K562 (cell line): Measurements from ENCODE around the gene SLX9. TPM values are rescaled to one million over a fixed set of nuclear protein-coding genes. Genes with fewer than 3 reads are reported as not detected.
A peak's percentile ranks its signal among the peaks of the same experiment; 100 is the strongest.

Experiments used
- ATAC-seq: fragments of 200-7000 bp; cut with Tn5 transposase; 3 replicates; pipeline ENCODE4 v1.9.1; 2020; ENCODE audit warnings: moderate library complexity
- BruUV-seq: library from RNA; stranded (reverse); fragments of 400-500 nt; replicated peaks from 2 replicates; lab custom pipeline; 2021; lab: Mats Ljungman, UMichigan
- CTCF ChIA-PET: fragments of 300-600 bp; formaldehyde crosslinking; extraction: SDS; loops from one replicate; lab custom pipeline; 2021; ENCODE audit warnings: low intra/inter-chr PET ratio; lab: Yijun Ruan, JAX
- POLR2A ChIA-PET: fragments of 300-600, 350-650 bp; sonication (Branson Sonifier 250); formaldehyde crosslinking; extraction: SDS; loops from one replicate; lab custom pipeline; 2021; ENCODE audit warnings: antibody characterized with exemption, inconsistent platforms; lab: Yijun Ruan, JAX
- DNase-seq, 4 experiments: peaks; one replicate each; pipeline versions ENCODE4 v3.0.0 to v3.0.0-alpha.2; 2011 to 2018; ENCODE audit warnings: low spot score in 3 of 4, mixed read lengths in 3 of 4; ENCODE audit errors: extremely low read depth in 1 of 4
- FAIRE-seq: peaks from 2 replicates; lab custom pipeline; 2011; peaks lifted over from hg19 to GRCh38; lab: Jason Lieb, UNC
- H2AFZ ChIP-seq: 2 replicates; pipeline ENCODE4 v1.6.0; 2011; ENCODE audit warnings: low read depth, low read length, control low read depth, inconsistent platforms
- H3K27ac ChIP-seq: fragments of 200-600 bp; 3 replicates; pipeline ENCODE4 v1.8.0; 2011; ENCODE audit warnings: low read depth, mild to moderate bottlenecking, control low read depth, inconsistent platforms, low read length, moderate library complexity, mixed read lengths; ENCODE audit errors: extremely low read depth
- H3K27me3 ChIP-seq, 2 experiments: fragments of 300-600 bp in 1 of 2; 2 replicates in 1 of 2; 3 replicates in 1 of 2; pipeline versions ENCODE4 v1.6.0 to v1.8.0; 2011; ENCODE audit warnings: inconsistent platforms in 2 of 2, low read length in 2 of 2, mild to moderate bottlenecking in 1 of 2, mixed read lengths in 1 of 2, moderate library complexity in 1 of 2; ENCODE audit not compliant: control insufficient read depth in 2 of 2, insufficient read depth in 2 of 2
- H3K36me3 ChIP-seq: fragments of 300-600 bp; 3 replicates; pipeline ENCODE4 v1.8.0; 2011; ENCODE audit warnings: mild to moderate bottlenecking, low read length, inconsistent platforms; ENCODE audit not compliant: control insufficient read depth, insufficient read depth
- H3K4me1 ChIP-seq, 2 experiments: fragments of 200-600 bp in 1 of 2; replicated peaks in 1 of 2; 2 replicates in 1 of 2; 3 replicates in 1 of 2; pipeline versions ENCODE4 v1.5.1 to v1.8.0; 2011; ENCODE audit warnings: inconsistent platforms in 2 of 2, low read length in 2 of 2, mild to moderate bottlenecking in 1 of 2, mixed read lengths in 1 of 2, moderate library complexity in 1 of 2; ENCODE audit not compliant: control insufficient read depth in 2 of 2, insufficient read depth in 2 of 2
- H3K4me2 ChIP-seq: 2 replicates; pipeline ENCODE4 v1.6.1; 2011; ENCODE audit warnings: low read length, control low read depth, inconsistent platforms, mixed read lengths; ENCODE audit not compliant: insufficient read depth
- H3K4me3 ChIP-seq: fragments of 200-600 bp; sonication (generic), shearing (Covaris generic); 2 replicates; pipeline ENCODE4 v1.5.1; 2016; ENCODE audit warnings: control low read depth, inconsistent platforms
- H3K79me2 ChIP-seq: fragments of 200-600 bp; 3 replicates; pipeline ENCODE4 v1.8.0; 2011; ENCODE audit warnings: low read length, inconsistent platforms; ENCODE audit not compliant: control insufficient read depth, insufficient read depth
- H3K9ac ChIP-seq, 2 experiments: 2 replicates each; pipeline versions ENCODE4 v1.6.0 to v1.6.1; 2011; ENCODE audit warnings: low read depth in 2 of 2, low read length in 2 of 2, control low read depth in 1 of 2, inconsistent platforms in 1 of 2, mild to moderate bottlenecking in 1 of 2, mixed read lengths in 1 of 2; ENCODE audit not compliant: insufficient read depth in 1 of 2
- H3K9me1 ChIP-seq: one replicate; pipeline ENCODE4 v1.6.0; 2011; ENCODE audit warnings: inconsistent platforms, mild to moderate bottlenecking, low read length, moderate library complexity; ENCODE audit not compliant: control insufficient read depth, insufficient read depth
- H3K9me3 ChIP-seq: replicated peaks from 2 replicates; pipeline ENCODE4 v1.5.1; 2011; ENCODE audit warnings: low read depth, low read length, inconsistent platforms; ENCODE audit not compliant: control insufficient read depth, insufficient read depth
- H4K20me1 ChIP-seq: replicated peaks from 2 replicates; pipeline ENCODE4 v1.6.1; 2011; ENCODE audit warnings: low read length, inconsistent platforms, mixed read lengths; ENCODE audit not compliant: control insufficient read depth, insufficient read depth
- BRD9 ChIP-seq: fragments of 450-650 bp; IDR thresholded peaks from 2 replicates; pipeline ENCODE4 v1.6.1; 2018; ENCODE audit warnings: low read depth; ENCODE audit not compliant: partially characterized antibody
- CBX1 ChIP-seq: sonication (generic); IDR thresholded peaks from 2 replicates; pipeline ENCODE4 v1.6.1; 2016; ENCODE audit warnings: antibody characterized with exemption, low read depth, mild to moderate bottlenecking
- FOSL1 ChIP-seq: fragments of 200-800 bp; sonication (Bioruptor generic); conservative IDR thresholded peaks from 2 replicates; pipeline ENCODE4 v1.6.1; 2016; ENCODE audit warnings: missing genetic modification characterization, missing compliant biosample characterization
- POLR2G ChIP-seq: fragments of 200-400 bp; formaldehyde crosslinking; IDR thresholded peaks from 2 replicates; pipeline ENCODE4 v1.6.1; 2017; ENCODE audit warnings: low read depth, mild to moderate bottlenecking, antibody characterized with exemption, low read length, moderate library complexity
- ZNF766 ChIP-seq: fragments of 200-800 bp; sonication (Bioruptor generic); conservative IDR thresholded peaks from 2 replicates; pipeline ENCODE4 v1.6.1; 2016; ENCODE audit warnings: missing genetic modification characterization, missing compliant biosample characterization
- WGBS: fragments of 100-300 bp; shearing (Covaris generic); methylation state at CpG from one replicate; pipeline ENCODE4 v1.1.6; 2016; ENCODE audit warnings: low coverage, mixed read lengths; ENCODE audit not compliant: insufficient coverage; ENCODE audit errors: missing lambda C conversion rate; 5-methylcytosine and 5-hydroxymethylcytosine counted together
- in situ Hi-C: fragments of 300-500 bp; cut with MboI; formaldehyde crosslinking; loops from 4 replicates; pipeline ENCODE4 v1.15.0; 2018; ENCODE audit warnings: inconsistent platforms, mixed read lengths
- intact Hi-C: fragments of 100-400 bp; cut with micrococcal nuclease; formaldehyde crosslinking; loops from 2 replicates; pipeline ENCODE4 v1.14.2; 2022
- polyA plus RNA-seq, 8 experiments: library from polyadenylated mRNA; depleted of rRNA in 4 of 8; stranded (reverse) in 5 of 8; unstranded in 3 of 8; fragments of >200 nt; fragmentation: Nextera tagmentation in 2 of 8; fragmentation: Illumina TruSeq in 1 of 8; extraction: Ambion mirVana in 2 of 8; extraction: Trizol in 1 of 8; gene quantifications; 2 replicates each; pipeline versions ENCODE4 v1.2.1 to v1.2.3, GENCODE V29; 2011 to 2014; ENCODE audit warnings: inconsistent platforms in 1 of 8, missing spikeins in 1 of 8
- total RNA-seq, 7 experiments: library from RNA; depleted of rRNA in 6 of 7; stranded (reverse); fragments of >200 nt in 6 of 7; fragmentation: Illumina TruSeq in 2 of 7; extraction: Trizol in 2 of 7; gene quantifications; 2 replicates each; pipeline versions ENCODE4 v1.2.1 to v1.2.3, GENCODE V29; 2011 to 2021; ENCODE audit warnings: low replicate concordance in 1 of 7
- TF ChIP-seq, protein P1 (sequence below): fragments of 250-450 bp; sonication (Bioruptor Pico); IDR thresholded peaks from 2 replicates; pipeline ENCODE4 v1.5.0; 2021; ENCODE audit warnings: mild to moderate bottlenecking, borderline replicate concordance
- TF ChIP-seq, protein P2 (sequence below), 2 experiments: fragments of 250-450 bp in 1 of 2; fragments of 450-650 bp in 1 of 2; sonication (Bioruptor Pico) in 1 of 2; IDR thresholded peaks; 2 replicates each; pipeline versions ENCODE4 v1.6.1 to v1.8.0; 2016 to 2021; ENCODE audit warnings: mild to moderate bottlenecking in 2 of 2, moderate library complexity in 2 of 2, missing compliant biosample characterization in 1 of 2, missing genetic modification characterization in 1 of 2
- TF ChIP-seq, protein P3 (sequence below), 3 experiments: IDR thresholded peaks in 2 of 3; conservative IDR thresholded peaks in 1 of 3; 2 replicates each; pipeline ENCODE4 v1.5.1; 2011 to 2012; ENCODE audit warnings: low read length in 3 of 3, mild to moderate bottlenecking in 3 of 3, control low read depth in 2 of 3, improper control_type of control experiment in 1 of 3, inconsistent platforms in 1 of 3, low read depth in 1 of 3, mixed read lengths in 1 of 3, moderate library complexity in 1 of 3; ENCODE audit not compliant: insufficient read depth in 2 of 3
- TF ChIP-seq, protein P4 (sequence below), 2 experiments: fragments of 150-350 bp in 1 of 2; IDR thresholded peaks; 2 replicates each; pipeline ENCODE4 v1.6.1; 2012 to 2016; ENCODE audit warnings: low read depth in 2 of 2, low read length in 2 of 2, mild to moderate bottlenecking in 1 of 2, moderate library complexity in 1 of 2

The SLX9 gene
- total and polyA plus RNA-seq, 9 of the 15 experiments (the other 6 are each of a cell fraction or from before 2014, with no cell fraction given): 1.2 to 75.5 (median 16.5) TPM

- TF ChIP-seq, protein P1, sequence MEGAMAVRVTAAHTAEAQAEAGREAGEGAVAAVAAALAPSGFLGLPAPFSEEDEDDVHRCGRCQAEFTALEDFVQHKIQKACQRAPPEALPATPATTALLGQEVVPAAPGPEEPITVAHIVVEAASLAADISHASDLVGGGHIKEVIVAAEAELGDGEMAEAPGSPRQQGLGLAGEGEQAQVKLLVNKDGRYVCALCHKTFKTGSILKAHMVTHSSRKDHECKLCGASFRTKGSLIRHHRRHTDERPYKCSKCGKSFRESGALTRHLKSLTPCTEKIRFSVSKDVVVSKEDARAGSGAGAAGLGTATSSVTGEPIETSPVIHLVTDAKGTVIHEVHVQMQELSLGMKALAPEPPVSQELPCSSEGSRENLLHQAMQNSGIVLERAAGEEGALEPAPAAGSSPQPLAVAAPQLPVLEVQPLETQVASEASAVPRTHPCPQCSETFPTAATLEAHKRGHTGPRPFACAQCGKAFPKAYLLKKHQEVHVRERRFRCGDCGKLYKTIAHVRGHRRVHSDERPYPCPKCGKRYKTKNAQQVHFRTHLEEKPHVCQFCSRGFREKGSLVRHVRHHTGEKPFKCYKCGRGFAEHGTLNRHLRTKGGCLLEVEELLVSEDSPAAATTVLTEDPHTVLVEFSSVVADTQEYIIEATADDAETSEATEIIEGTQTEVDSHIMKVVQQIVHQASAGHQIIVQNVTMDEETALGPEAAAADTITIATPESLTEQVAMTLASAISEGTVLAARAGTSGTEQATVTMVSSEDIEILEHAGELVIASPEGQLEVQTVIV (CRISPR knock-in tag): no peak
- TF ChIP-seq FOSL1: no peak
- TF ChIP-seq, protein P2, sequence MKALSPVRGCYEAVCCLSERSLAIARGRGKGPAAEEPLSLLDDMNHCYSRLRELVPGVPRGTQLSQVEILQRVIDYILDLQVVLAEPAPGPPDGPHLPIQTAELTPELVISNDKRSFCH (CRISPR knock-in tag; IDR thresholded peaks at IDR 0.05): no peak
- TF ChIP-seq, protein P2 (tag; IDR thresholded peaks at IDR 0.05): no peak
- TF ChIP-seq ZNF766: no peak
- TF ChIP-seq CBX1: no peak
- TF ChIP-seq BRD9: no peak
Measured at GRCh38 chr21:44971672-44971995, 31.8 kb downstream of the SLX9 start (continued).

DNA sequence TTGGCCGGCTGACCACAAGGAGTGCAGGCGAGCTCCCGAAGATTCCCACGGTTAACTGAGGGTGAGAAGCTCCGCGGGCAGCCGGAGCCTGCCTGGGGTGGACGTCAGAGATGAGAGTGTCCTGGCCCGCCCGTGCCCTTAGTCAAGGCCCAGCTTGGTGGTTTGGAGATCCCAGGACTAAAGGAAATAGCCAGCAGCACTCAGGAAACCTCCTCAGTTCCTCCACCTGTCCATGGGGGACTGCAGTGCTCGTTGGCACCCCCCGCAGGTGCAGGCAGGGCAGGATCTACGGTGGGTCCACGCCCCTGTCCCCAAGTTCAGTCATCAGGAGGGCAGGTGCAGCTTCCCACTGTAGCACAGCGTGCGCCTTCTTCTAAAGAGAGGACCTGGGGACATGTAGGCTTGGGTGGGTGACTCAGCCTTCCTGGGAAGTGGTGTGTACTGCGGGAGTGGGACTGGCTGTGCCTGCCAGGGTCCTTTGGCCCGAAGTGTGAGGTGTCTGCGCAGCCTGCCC, 32.5 kb downstream of the SLX9 start:
- FAIRE-seq (no peak), ATAC-seq (peak; percentile 58)
- peaks cover 91% of the 10 kb centered on the region; the same call in 2 of the 3 replicates for H3K36me3 ChIP-seq
- CTCF ChIA-PET: no interaction called here
- no peaks in the 10 kb centered on the region for H3K27me3 ChIP-seq
- no peaks in the 10 kb centered on the region for H3K9me1 ChIP-seq
- H3K27ac ChIP-seq: no peak overlapping the region; the same call in 2 of the 3 replicates
- BruUV-seq: no TSS peak
- TF ChIP-seq, protein P3, sequence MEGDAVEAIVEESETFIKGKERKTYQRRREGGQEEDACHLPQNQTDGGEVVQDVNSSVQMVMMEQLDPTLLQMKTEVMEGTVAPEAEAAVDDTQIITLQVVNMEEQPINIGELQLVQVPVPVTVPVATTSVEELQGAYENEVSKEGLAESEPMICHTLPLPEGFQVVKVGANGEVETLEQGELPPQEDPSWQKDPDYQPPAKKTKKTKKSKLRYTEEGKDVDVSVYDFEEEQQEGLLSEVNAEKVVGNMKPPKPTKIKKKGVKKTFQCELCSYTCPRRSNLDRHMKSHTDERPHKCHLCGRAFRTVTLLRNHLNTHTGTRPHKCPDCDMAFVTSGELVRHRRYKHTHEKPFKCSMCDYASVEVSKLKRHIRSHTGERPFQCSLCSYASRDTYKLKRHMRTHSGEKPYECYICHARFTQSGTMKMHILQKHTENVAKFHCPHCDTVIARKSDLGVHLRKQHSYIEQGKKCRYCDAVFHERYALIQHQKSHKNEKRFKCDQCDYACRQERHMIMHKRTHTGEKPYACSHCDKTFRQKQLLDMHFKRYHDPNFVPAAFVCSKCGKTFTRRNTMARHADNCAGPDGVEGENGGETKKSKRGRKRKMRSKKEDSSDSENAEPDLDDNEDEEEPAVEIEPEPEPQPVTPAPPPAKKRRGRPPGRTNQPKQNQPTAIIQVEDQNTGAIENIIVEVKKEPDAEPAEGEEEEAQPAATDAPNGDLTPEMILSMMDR (IDR thresholded peaks at IDR 0.05 in 2 of 3, conservative IDR thresholded peaks at IDR 0.05 in 1 of 3; ENCODE audit: insufficient read depth in 2 of 3, low read depth in 1 of 3, low read length in 3 of 3): peak in 2 of 3 experiments; percentile 18 to 39; a peak in 2 of 6 replicates
- TF ChIP-seq POLR2G: 0 out of 2 replicates have a peak, but pooled peaks have one; percentile 19
- TF ChIP-seq, protein P4, sequence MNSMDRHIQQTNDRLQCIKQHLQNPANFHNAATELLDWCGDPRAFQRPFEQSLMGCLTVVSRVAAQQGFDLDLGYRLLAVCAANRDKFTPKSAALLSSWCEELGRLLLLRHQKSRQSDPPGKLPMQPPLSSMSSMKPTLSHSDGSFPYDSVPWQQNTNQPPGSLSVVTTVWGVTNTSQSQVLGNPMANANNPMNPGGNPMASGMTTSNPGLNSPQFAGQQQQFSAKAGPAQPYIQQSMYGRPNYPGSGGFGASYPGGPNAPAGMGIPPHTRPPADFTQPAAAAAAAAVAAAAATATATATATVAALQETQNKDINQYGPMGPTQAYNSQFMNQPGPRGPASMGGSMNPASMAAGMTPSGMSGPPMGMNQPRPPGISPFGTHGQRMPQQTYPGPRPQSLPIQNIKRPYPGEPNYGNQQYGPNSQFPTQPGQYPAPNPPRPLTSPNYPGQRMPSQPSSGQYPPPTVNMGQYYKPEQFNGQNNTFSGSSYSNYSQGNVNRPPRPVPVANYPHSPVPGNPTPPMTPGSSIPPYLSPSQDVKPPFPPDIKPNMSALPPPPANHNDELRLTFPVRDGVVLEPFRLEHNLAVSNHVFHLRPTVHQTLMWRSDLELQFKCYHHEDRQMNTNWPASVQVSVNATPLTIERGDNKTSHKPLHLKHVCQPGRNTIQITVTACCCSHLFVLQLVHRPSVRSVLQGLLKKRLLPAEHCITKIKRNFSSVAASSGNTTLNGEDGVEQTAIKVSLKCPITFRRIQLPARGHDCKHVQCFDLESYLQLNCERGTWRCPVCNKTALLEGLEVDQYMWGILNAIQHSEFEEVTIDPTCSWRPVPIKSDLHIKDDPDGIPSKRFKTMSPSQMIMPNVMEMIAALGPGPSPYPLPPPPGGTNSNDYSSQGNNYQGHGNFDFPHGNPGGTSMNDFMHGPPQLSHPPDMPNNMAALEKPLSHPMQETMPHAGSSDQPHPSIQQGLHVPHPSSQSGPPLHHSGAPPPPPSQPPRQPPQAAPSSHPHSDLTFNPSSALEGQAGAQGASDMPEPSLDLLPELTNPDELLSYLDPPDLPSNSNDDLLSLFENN (IDR thresholded peaks at IDR 0.05; ENCODE audit: low read depth in 2 of 2, low read length in 2 of 2): no peak
- TF ChIP-seq, all 486 proteins: peak for 2
- Histone ChIP-seq H3K9me3 (no peaks in the 10 kb centered on the region), H4K20me1 (peaks cover 21% of the 10 kb centered on the region), H3K79me2 (no peaks in the 10 kb centered on the region), H3K9ac (peak overlapping the region in 1 of 2 experiments; percentile 74; a peak in 2 of 4 replicates), H3K4me1 (peaks cover 5 to 68% of the 10 kb centered on the region in 2 experiments; a peak in 4 of 5 replicates), H3K4me3 (no peak overlapping the region), H3K4me2 (no peak overlapping the region), H2AFZ (no peak overlapping the region)
- intact Hi-C loops (no loop called here), in situ Hi-C loops (loop anchor here (25.0 kb wide), 1 partner anchor 865 kb away; no protein-coding TSS in a partner anchor)
- no peak for DNase-seq
- POLR2A ChIA-PET: interaction anchor here (0.6 to 1.3 kb wide), 3 partner anchors 9 to 200 kb away, joined by 3 to 6 read pairs (median 3); no protein-coding TSS in a partner anchor
- WGBS: 88% methylated on average over 19 of the region's 19 CpGs
